Measurements from ENCODE around the gene CYTH4.
"Not testable (repeated sequence)": the region's sequence is repeated elsewhere in the genome, so short reads cannot be mapped to it uniquely, and the experiment has no call there.

CYTH4 gene

DNA sequence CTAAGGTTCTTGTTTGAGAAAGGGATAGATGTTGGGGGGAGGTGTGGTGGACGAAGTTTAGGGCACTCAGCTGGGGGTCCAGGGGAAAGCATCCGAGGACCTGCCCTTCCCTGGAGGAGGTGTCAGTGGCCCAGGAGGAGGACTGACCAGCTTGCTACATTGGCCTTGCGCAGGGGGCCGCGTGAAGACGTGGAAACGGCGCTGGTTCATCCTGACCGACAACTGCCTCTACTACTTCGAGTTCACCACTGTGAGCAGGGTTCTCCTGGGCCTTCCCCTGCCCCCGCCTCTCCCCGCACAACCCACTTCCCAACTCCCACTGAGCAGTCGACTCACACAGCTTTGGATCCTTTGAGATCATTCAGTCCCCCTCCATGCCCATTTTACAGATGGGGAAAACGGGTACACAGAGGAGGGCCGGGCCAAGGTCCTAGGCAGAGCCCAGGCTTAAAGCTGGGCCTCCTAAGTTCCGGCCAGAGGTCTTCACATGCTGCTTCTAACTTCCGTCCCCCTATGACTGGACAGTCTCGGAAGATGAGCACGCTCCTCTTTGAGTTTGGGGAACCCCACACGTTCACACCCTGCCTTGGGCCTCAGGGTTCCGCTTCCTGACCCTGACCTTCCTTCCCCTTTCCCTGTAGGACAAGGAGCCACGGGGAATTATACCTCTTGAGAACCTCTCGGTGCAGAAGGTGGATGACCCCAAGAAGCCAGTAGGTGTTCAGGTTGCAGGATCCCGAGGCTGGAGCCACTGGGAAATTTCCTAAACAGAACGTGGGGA, 28.7 kb downstream of the CYTH4 start:
- DNase-seq (ENCODE audit: low read depth) = no peak

DNA sequence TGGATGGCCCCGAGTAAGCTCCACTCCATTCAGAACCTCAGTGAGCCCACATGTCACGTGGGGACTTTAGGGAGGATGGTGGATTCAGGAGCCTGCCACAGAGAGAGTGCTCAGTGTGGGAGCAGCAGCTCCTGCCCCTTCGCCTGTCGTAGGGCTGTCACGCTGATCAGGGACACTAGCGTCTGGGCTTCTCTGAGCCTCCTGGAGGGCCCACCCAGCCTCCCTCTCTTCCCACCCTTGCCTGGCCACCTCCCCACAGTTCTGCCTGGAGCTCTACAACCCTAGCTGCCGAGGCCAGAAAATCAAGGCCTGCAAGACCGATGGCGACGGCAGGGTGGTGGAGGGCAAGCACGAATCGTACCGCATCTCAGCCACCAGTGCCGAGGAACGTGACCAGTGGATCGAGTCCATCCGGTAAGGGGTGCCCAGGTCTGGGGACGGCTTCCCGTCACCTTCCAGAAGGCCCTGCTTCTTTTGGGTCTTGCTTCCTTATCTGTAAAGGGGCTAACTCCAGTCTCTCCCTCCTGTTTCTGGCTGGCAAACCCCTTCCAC, 29.5 kb downstream of the CYTH4 start:
- no peak for DNase-seq (ENCODE audit: low read depth)

DNA sequence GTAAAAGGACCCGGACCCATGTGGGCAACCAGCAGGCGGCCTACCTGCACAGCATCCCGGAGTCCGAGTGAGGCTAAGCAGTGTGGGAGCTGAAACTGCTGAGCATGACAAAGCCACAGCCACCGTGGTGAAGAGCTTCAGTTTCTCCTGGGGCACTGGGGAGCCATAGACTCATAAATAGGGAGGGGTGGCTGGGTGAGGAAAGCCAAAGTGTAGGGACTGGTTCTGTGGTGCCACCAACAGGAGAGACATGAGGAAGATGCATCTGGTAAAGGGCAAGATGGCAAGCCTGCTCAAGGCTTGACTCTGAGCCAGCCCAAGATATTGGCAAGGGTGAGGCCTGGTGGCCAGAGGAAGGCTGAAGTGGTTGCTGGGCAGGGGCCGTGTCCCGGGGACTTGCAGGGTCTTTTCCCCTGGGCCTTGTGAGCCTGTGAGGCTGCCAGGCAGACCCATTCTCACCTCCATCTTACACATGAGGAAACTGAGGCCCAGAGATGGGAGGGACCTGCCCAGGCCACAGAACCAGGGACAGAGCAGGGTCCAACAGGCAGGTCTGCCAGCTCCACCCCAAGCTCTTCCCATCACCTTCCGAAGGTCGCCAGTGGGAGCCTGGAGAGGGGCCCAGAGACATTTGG, 30.4 kb downstream of the CYTH4 start:
- DNase-seq (ENCODE audit: low read depth) = no peak

DNA sequence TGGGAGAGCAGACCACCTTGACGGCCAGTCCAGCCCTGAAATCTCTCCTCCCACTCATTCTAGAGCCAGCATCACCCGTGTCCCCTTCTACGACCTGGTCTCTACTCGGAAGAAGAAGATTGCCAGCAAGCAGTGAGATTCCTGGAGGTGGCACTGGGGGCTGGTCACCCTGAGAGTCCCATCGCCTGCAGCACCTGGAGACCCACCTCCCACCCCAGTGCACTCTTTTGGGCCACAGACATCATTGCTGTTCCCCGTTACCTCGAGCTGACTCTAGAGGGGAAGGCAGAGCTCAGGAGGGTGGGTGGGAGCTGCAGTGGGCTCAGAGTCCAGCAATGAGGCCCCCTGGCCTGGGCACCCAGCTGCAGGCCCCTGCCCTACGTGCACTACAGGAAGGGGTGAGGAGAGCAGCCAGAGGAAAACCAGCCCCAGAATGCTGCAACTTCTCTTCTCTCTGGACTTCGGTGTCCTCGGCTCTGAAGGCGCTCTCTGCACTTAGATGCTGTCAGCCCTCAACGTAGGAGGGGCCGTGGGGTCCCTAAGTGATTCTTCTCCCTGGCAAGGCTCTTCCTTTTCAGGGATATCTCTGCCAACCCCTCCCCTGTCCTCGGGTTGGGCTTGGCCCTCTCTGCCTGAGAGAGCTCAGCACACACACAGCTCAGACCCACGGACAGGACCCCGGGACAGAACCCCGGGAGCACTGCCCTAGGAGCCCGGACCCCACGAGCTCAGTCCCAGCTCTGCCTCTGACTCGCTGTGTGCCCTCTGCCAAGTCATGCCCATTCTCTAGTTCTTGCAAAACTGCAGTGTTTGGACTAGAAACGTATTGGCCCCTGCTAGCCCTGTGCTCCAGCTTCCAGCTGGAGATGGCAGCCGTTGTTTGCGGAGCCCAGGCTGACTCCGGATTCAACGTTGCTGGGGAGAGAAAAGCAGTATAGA, 31.3 kb downstream of the CYTH4 start:
- DNase-seq (ENCODE audit: low read depth) = no peak

DNA sequence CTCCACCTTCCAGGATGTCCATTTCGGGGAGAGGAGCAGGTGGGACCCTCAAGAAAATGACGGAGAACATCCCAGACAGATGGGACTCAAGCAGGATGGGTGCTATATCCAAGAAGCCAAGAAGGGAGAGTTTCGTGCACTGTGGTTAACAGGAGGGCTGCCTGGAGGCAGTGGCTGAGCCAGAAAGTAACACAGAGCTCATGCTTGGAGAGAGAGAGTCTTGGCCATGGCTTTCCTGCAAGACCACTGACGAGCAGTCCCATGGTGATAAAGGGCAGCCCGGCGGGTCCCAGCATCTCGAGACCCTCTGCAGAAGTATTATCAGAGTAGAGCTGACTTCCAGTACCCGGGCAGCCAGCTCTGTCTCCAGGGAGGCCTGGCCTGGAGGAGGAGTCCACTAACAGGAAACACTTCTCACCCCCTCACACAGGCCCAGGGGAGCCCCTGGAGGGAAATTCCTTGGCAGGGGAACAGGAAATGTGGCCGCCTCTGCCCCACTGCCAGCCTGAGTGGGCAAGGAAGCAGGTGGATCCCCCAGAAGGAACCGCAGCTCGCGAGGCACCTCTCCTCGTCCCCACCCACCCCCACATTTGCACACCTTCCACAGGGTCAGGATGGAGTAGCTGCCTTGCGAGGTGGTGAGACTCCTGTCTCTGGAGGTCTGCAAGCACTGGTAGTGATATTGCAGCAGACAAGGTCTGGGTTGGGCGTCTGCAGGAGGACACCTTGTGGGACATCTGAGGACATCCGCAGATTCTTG, 32.2 kb downstream of the CYTH4 start:
- no peak for DNase-seq (ENCODE audit: low read depth)

DNA sequence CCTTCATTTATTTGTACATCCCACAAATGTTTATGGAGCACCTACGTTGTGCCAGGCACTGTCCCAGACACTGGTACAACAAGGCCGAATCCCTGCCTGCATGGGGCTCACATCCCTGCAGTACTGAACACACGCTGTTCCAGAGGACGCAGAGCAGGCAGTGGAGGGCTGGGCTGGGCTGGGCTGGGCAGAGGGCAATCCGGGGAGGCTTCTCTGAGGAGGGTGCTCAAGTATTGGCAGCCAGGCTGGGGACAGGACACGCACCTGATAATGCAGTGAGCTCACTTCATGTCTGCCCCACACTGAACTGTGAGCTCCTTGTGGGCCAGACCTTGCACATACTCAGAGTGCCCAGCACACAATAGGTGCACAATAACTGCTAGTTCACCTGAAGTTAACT, 34.1 kb downstream of the CYTH4 start:
- DNase-seq (ENCODE audit: low read depth) = no peak

DNA sequence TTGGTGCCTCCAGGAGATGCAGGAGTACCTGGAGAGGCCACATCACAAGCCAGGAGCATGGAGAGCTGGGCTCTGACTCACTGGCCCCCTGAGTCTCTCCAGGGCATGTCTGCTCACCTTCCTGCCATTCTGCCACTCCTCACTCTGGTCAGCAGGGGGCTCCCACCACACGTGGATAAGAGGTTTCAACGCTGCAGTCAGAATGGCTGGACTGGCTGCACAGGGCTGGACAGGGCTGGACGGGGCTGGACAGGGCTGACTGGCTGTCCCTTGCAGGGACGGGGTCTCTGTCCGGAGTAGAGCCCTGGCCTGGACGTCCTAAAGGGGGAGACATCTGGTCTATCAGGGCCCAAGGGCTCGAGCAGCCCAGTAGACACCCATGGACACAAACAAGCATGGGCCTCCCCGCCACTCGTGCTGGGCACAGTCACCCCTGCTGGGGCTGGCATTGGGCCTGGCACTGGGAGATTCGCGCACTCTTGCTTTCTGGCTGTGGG, 34.6 kb downstream of the CYTH4 start:
- peak; percentile 48 for DNase-seq (ENCODE audit: low read depth)

DNA sequence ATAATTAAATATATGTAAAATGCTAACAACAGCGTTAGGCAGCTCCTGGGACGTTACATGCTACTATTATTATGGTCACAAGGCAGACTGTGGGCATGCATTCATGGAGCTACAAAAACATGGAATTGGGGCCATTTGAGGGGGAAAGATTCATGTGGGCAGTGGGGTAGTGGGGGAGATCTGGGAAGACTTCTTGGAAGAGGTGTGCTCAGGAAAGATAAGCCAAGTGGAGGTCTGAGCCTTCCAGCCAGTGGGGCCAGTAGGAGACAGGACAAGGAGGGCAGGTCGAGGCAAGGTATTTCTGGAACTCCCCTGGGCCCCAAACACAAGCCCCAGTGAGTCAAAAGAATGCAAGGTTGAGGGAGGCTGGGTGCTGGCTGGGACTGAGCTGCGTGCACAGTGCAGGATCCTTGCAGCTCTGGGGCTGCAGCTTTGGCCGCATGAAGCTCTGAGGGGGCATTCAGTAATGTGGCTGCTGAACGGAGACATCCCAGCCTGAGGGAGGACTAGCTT, 35.4 kb downstream of the CYTH4 start:
- no peak for DNase-seq (ENCODE audit: low read depth)

DNA sequence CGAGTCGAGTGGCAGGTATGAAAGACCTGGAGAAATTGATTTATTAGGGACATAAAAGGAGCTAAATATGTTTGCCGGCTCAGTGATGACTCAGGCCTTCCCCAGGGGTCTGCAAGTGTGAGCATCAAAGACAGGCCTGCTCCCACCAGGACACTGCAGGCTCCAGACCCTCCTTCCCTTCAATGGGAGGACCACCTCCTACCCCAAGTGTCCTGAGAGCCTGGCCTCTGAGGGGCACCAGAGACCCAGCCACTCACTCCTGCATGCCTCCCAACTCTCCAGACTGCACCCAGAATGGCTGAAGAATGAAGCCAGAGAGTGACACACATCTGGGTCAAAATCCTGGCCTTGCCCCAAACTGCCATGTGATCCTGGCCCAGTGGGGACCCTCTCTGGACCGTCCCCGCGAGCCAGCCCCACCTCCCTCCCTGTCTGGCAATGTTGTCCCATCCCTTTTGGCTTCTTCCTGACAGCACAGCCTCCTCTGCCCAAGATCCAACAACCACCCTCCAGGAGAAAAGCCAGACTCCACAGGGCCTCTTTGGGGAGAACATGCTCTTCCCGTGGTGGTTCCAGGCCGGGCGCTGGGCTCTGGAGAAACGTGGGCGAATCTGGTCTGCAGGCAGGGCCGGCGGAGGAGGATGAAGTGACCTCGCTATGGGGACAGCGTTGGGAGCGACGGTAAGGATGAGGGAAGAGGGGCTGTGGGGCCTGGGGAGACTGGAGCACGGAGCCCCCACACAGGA, 36.2 kb downstream of the CYTH4 start:
- DNase-seq (ENCODE audit: low read depth) = no peak

DNA sequence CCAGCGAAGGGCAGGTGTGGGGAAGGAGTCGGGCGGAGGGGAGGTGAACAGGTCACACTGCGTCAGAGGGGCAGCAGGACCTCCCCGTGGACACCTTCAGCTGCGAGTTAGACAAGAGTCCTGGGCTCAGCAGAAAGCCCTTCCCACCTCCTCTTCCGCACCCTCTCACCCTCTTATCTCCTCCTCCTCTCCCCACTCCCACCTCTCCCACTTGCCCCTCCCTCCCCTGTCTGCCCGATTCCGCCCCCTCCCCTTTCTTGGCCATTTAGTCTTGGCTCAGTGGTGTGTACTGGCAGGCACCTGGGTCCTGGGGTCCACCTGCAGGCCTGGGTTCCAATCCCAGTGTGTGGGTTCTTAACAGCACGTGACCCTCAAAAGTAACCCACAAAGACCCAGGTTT, 37.2 kb downstream of the CYTH4 start:
- no peak for DNase-seq (ENCODE audit: low read depth)

DNA sequence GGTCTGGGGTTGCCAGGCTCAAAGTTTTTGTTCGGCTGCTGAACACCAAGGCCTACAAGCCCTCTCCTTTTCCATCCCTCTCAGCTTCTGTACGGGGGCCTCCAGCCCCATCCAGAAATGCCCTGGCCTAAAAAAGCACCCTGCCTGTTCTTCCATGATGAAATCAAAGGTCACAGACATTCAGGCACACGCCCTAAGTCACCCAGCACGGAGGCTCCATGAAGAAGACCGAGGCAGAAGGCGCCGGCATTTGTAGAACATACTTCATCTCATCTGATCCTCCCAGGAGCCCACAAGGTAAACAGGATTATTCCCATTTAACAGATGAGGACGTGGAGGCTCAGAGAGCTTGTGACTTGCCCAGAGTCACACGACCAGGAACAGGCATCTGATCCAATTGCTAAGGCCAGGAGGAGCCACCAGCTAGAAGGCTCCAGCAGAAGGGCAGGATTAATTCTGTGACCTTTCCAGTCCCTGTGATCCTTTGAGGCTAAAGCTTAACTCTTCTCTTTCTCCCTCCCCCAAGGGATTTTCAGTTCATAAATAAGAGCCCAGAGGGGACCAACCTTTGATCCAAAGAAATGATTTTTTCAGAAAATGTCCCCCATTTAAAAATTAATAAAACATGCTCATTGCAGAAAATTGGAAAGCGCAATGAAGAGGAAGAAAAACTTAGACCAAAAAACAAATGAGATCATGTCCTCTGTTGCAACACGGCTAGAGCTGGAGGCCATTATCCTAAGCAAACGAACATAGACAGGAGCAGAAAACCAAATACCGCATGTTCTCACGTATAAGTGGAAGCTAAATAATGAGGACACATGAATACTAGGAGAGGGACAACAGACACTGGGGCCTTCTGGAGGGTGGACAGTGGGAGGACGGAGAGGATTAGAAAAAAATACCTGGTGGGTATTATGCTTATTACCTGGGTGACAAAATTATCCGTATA, 38.7 kb downstream of the CYTH4 start:
- no peak for DNase-seq (ENCODE audit: low read depth)

DNA sequence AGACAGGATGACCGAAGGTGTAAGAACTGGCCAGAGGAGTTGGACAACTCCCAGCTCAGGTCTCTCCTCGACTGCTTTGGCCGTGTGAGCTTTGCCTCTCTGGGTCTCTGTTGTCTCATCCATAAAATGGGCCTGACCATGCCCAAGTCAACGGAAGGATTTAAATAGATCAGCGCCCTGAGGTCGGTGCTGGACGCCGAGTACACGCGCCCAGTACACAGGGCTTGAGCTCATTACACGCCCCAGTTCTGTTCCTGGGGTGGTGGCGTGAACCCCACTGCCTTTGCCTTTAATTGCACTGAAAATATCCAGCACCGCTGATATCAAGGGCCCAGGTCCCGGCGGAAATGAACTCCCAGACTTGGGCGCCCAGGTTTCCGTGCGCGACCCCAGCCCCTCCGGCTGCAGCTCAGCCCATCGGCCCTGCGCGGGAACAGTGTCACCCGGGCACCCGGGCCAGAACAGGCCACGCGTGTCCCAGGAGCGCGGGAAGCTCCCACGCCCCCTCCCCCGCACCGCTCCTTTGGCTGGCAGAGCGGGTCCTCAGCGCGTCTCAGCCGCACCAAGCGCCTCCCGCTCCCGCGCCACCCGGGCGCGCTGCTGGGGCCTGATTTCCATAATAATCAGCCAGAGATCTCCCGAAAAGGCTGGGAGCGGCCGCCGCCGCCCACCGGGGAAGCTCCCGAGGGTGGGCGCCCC, 42.2 kb downstream of the CYTH4 start:
- DNase-seq (ENCODE audit: low read depth) = no peak

DNA sequence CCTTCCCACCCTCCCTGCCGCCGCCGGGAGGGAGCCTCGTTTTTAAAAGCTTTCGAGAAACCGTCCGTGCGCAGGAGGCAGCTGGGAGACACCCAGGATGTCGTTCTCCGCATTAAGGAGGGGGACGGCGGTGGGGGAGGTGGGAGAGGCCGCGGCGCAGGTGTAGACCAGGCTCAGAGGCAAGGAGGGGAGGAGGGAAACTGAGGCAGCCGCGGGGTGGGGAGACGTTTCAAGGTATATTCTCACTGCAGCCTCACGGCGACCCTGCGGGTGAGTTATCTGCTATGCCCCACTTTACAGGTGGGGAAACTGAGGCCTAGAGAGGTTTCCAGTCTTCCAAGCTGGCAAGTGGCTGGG, 42.7 kb downstream of the CYTH4 start:
- no peak for DNase-seq (ENCODE audit: low read depth)

DNA sequence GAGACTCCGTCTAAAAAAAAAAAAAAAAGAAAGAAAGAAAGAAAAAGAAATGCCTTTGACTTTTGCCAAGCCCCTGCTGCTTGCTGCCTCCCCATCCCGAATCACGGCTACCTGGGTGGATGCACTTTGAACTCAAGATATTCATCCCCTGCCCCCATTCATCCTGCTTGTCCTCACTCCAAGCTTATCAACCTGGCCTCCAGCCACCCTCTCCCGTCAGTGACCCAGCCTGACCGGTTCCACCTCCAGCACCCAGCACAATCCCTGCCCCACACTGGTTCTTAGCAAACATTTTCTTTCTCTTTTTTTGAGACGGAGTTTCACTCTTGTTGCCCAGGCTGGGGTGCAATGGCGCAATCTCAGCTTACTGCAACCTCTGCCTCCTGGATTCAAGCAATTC, 44.4 kb downstream of the CYTH4 start:
- no peak for DNase-seq (ENCODE audit: low read depth)

DNA sequence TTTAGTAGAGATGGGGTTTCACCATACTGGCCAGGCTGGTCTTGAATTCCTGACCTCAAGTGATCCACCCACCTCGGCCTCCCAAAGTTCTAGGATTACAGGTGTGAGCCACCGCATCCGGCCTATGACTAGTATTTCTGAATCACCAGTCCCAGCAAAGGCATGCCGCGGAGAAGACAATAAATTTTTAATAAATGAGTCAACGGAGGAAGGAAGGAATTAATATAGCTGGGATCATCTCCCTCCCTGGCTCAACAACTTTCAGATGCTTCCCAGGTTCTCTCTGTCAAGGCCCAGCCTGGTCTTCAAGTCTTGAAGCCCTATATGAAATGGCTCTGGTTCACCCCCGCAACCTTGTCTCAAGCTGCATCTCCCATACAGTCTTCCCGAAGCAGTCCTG, 45.7 kb downstream of the CYTH4 start:
- DNase-seq (ENCODE audit: low read depth) = no peak

DNA sequence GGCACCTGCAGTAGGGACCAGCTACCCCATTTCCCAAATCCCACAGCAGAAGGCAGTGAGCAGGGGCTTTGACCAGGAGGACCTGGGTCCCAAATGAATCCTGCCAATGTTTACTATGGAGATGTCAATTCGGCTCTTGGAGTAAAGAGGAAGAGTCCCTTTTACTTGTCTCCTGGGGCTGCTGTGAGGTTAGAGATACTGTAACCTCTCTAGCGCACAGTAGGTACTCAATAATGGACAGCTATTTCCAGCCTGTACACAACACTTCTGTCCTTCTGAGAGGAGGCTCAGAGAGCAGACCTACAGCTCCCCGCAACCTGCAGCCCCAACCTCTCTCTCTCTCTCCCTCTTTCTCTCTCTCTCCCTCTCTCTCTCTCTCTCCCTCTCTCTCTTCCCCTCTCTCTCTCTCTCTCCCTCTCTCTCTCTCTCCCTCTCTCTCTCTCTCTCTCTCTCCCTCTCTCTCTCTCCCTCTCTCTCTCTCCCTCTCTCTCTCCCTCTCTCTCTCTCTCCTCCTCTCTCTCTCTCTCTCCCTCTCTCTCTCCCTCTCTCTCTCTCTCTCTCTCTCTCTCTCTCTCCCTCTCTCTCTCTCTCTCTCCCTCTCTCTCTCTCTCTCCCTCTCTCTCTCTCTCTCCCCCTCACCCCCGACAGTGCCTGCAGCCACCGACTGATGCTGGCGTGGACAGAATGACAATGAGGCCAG, 46.4 kb downstream of the CYTH4 start:
- DNase-seq (ENCODE audit: low read depth) = not testable (repeated sequence)

DNA sequence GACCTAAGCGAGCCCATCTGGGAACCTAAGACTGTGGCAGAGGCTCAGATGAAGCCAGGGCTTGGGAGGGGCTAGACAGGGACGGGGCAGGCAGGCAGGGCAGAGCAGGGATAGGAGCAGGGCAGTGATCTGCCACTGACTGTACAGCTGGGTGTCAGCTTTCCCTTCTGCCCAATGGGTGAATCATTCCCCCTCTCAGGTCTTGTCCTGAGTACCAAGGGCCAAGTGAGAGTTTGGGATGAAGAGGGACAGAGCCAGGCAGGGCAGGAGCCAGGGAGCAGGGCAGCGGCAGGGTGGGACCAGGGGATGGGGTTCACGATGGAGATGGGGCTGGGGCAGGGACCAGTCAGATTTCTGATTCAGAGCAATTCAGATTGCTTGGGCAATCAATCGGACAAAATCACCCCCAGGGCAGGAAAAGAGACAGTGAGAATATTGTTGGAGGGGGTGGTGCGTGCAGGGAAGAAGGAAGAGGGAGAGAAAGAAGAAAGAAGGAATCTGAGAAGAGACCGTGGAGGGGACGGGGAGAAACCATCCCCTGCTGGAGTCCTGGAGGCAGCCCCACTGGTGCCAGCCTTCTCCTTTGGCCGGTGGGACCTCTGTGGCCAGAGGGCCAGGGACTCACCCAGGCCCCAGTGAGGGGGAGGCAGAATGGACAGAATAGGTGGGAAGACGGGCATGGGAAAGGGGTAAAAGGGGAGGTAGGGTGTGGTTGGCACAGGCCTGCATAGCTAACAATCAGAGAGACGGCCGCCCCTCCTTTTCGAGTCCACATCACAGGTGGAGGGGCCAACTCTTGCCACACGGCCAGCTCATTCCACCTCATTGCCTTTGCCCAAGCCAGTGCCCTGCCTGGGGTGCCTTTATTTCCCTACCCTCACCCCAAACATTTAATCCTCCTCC, 47.2 kb downstream of the CYTH4 start:
- DNase-seq (ENCODE audit: low read depth) = no peak

All from stimulated activated CD8-positive, alpha-beta memory T cell treated with anti-CD3 and anti-CD28 coated beads, Interleukin-12 subunit alpha, Interleukin-12 subunit beta, amount 100 ng/mL, for 4 hours (primary cell).